ENCODE data around the gene DAAM1. TPM values are rescaled to one million over a fixed set of nuclear protein-coding genes. Genes with fewer than 3 reads are reported as not detected.

The DAAM1 gene
- total RNA-seq, 1 donor from 2014 or later = 68.6 TPM

DNA sequence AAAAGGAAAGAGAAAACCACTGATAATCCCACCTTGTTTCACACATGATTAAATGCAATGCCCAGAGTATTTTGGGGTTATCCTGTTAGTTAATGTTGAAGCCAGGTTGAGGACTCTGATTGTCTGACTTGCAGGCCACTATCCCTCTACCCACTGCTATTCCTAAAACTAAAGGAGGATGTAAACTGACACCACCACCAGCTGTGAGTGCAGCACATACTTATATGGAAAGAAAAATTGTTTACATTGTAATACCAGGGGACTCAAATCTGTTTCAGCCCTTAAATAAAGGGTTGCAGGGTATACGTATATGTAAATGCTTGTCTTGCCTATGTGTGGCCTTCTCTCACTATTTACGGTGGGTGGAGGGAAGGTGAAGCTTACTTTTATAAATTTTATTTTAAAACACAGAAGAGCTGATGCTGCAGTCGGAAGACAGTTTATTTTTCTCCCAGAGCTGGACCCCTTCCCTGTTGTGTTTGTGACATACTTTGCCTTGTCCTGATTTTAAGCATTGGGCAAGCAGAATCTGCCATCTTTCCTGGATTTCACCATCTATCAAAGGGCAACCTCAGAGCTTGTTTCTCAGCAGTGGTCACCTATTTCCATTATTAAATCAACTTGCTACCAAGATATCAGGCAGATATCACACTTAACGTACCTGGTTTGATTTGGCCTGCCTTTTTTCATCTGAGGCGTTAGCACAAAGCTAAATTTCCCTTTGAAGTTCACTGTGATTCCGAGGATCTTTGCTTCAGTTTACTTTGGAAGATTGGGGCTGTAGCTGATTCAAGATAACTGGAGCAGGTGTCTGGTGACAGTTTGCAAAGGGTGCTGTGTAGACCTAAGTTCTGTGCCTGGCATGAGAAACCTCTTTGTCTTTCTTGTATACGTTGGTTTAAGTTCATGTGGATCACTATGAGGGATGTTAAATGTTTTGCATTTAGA, 25.2 kb downstream of the DAAM1 start:
- intact Hi-C loops (cut with DNase I) = loop anchor here (10.0 kb wide), 1 partner anchor 1431 kb away; the partner anchor contains the start of gene SIX1
- ATAC-seq = no peak
- DNase-seq (ENCODE audit: low spot score) = no peak

DNA sequence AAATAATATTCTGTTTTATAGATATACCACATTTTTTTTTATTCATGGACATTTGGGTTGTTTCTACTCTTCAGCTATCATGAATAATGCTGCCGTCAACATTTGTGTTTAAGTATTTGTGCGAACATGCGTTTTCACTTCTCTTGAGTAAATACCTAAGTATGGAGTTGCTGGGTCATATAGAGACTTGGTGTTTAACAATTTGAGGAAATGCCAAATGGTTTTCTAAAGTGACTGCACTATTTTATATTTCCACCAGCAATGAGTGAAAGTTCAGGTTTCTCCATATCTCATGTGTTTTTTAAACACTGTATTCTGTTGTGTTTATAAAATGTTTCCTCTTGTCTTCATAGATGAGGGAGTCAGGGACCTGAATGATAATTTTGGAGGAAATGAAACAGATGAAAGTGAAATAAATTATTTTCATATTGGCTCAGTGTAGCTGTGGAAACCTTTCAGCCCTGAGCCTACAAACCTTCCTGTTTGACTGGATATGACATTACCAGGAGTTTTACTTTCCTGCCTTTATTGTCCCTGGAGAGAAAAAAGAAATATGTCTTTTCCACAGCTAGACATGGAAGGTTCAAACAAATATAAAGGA, 26.3 kb downstream of the DAAM1 start:
- intact Hi-C loops (cut with DNase I) = loop anchor here (10.0 kb wide), 1 partner anchor 1430 kb away; the partner anchor contains the start of gene SIX1
- ATAC-seq = no peak
- no peak for DNase-seq (ENCODE audit: low spot score)

DNA sequence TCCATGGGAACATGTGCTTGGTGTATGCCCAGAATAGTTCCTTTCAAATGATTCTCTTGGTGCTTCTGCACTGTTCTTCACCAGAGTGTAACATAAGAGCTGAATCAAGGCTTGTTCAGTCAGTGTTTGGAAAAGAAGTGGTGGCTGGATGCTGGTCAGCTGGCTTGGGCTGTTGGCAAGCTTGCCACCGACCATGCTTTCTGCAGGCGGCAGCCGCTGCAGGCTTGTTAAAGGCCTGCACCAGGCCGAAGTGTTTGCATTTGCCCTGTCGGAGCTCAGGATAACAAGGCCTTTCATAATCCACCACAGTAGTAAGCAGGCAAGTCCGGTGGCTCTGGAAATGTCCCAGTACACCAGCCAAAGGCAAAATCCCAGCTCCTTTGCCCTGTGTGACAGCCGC, 26.9 kb downstream of the DAAM1 start:
- peak; percentile 83 for DNase-seq (ENCODE audit: low spot score)
- ATAC-seq = peak; percentile 96
- intact Hi-C loops (cut with DNase I) = loop anchor here (10.0 kb wide), 1 partner anchor 1429 kb away; the partner anchor contains the start of gene SIX1

DNA sequence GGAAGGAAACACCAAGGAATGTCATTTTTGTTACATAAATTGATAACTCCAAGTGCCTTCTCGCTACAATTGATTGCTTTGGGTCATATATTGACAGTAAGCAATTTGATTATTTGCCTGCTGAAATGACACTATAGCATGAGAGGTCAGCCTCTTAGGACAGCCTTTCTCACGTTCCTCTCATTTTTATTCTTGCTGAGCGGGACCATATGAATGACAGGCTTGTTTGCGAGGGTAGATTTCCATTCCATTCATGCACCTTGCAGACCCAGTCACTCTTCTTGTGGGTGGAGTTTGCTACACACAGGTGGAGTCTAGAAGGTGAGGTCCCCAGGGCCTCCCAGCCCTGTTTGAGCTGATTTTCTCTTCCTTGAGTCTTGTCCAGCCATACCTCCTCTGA, 27.3 kb downstream of the DAAM1 start:
- no peak for DNase-seq (ENCODE audit: low spot score)
- intact Hi-C loops (cut with DNase I) = loop anchor here (10.0 kb wide), 1 partner anchor 1429 kb away; the partner anchor contains the start of gene SIX1
- no peak for ATAC-seq

DNA sequence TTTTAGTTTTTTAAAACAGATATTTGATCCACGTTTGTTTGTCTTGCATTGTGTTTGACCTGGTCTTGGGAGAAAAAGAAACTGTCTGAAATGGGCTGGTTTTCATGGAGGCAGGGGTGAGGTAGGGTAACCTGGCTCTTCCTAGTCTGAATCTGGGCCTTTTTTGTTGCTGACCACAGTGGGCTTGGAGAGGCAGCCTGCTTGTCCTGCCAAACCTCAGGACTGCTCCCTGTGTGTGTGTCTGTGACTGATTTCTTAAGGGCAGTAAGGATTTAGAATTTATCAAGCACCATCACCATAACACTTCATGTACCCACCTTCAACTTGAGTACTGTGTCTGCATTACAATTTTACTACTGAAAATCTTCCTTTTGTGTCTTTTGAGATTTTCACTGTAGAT, 28.5 kb downstream of the DAAM1 start:
- DNase-seq (ENCODE audit: low spot score) (no peak), ATAC-seq (no peak)
- intact Hi-C loops (cut with DNase I) = loop anchor here (10.0 kb wide), 1 partner anchor 1428 kb away; the partner anchor contains the start of gene SIX1

DNA sequence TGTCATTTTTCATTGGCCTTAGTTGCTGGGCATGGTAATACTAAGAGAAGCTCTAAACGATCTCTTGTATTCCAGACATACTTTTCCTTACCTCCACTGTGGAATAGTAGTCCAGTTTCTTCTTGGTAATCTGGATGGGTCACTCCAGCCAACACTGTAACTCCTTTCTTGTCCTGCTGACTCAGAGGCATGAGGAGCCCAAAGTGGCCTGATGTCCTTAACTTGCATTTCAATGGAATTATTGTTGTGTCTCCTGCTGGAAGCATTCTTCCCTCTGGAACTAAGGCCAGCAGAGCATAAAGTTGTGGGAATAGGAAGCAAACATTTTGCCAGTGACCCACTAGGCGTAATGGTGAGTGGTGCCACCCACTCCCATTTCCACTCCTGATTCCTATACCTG, 33.1 kb downstream of the DAAM1 start:
- ATAC-seq (no peak), DNase-seq (ENCODE audit: low spot score) (no peak)
- intact Hi-C loops (cut with DNase I) = no loop called here

DNA sequence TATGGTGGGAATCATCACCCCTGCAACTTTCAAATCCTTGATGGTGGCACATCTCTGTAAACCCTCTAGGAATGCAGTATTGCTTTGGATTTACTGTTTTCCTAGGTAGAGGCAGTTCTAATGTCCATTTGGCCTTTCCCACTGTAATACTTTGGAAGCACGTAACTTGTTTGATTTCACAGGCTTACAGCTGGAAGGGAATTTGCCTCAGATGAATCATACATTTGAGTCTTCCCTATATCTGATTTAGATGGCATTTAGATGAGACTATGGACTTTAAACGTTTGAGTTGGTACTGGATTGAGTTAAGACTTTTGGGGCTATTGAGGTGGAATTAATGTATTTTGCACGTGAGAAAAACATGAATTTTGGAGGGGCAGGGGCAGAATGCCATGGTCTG, 35.9 kb downstream of the DAAM1 start:
- no peak for ATAC-seq
- intact Hi-C loops (cut with DNase I) = no loop called here

DNA sequence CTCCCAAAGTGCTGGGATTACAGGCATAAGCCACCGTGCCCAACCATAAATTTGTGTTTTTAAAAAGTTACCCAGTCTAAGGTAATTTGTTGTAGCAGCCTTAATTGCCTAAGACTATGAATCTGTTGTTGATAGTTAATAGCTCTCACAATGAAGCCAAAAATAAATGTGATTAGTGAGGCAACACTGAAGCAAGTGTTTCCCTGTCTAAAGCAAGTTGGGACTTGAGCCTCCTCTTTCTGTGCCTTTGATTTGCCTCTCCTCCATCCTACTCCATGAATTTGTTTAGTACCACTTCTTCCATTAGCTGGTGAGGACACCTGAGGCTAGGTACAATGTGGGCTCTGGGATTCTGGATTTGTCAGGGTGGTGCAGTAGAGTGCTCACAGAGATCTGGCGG, 36.8 kb downstream of the DAAM1 start:
- no peak for ATAC-seq
- no peak for DNase-seq (ENCODE audit: low spot score)
- intact Hi-C loops (cut with DNase I) = no loop called here

More for the DNA sequence above, 35.9 kb downstream of the DAAM1 start:
- DNase-seq (ENCODE audit: low spot score) = no peak

DNA sequence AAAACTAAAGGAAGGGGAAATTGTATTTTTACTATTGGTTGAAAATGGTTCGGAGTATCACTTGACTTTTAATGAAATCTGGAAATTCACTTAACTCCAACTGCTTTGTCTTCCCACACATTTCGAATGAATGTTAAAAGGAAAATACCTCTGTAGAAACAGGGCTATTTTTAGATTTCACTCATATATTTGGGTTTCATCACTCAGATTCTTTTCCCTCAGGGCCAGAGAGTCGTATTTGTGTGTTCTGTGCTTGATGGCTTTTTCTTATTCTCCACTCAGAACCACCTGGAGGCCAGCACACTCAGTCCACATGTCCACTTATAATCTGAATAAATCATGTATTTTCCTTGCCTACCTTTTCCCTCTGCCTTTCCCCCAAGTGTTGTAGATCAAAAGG, 40.0 kb downstream of the DAAM1 start:
- ATAC-seq (no peak), DNase-seq (ENCODE audit: low spot score) (no peak)
- intact Hi-C loops (cut with DNase I) = no loop called here

DNA sequence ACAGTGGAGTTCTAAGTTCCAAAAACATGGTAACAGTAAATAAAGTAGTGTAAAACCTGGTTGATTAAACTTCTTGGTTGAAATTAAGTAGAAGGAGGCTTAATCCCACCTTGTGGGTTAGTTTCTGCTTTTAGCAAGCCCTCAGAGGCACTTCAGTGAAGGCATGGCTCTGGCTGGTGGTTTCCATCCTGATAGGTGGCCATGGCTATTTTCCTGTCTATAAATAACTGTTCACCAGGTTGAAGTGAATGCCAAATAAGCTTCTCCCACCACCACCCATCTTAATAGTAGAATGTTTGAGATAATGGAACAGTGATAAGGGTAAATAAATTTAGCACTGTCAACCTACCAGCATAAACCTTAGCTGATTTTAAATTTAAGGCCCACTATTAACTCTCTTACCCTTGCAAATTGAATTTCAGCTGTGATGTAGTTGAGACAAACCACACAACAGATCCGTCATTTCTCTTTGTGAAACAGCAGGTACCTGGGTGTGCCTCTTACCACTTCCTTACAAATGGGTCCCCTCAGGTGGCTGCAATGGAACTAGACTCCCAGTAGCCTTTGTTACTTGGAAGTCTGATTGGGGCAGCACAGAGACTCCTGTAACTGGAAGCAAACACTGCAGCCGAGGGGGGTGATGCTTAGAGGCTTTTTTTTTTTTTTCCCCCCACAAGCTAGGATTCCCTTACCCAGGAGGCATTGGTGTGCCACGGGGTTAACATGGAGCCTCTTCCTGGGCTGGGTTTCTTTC, 41.4 kb downstream of the DAAM1 start:
- ATAC-seq (no peak), DNase-seq (ENCODE audit: low spot score) (no peak)
- intact Hi-C loops (cut with DNase I) = no loop called here

DNA sequence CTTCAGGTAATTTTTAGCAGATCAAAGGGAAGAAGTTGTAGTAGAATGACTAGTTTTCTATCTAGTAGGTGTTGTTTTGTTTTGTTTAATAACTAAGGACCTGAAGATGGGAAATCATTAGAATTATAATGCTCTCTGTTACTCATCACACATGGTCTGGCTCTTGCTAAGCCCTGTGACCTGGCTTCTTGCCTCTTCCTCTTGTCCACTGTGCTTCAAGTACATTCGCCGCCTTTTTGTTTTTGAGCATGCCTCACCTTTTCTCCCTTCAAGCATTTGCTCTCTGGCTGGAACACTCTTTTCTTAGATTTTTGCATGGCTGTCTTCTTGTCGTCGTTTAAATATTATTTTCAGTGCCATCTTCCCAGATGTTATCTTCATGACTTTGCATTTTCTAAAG, 47.7 kb downstream of the DAAM1 start:
- intact Hi-C loops (cut with DNase I) = no loop called here
- DNase-seq (ENCODE audit: low spot score) = no peak
- no peak for ATAC-seq

DNA sequence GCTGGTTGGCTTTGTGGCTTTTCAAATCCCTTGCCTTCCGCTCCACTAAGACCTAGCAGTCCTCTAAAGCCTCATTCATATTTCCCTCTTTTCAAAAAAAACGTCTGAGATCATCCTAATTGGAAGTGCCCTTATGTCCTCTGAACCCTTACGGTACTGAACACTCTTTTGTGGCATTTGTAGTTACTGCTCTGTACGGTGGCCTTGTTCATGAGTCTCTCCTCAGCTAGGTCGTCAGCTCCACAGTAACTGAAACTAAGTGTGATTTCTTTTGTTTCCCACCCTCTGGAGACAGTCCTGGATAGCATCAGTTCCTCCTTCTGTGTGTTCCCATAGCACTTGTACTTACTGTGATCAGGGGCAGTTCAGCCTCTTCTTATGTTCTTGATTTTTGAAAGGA, 49.7 kb downstream of the DAAM1 start:
- no peak for DNase-seq (ENCODE audit: low spot score)
- peak; percentile 69 for ATAC-seq
- intact Hi-C loops (cut with DNase I) = no loop called here

DNA sequence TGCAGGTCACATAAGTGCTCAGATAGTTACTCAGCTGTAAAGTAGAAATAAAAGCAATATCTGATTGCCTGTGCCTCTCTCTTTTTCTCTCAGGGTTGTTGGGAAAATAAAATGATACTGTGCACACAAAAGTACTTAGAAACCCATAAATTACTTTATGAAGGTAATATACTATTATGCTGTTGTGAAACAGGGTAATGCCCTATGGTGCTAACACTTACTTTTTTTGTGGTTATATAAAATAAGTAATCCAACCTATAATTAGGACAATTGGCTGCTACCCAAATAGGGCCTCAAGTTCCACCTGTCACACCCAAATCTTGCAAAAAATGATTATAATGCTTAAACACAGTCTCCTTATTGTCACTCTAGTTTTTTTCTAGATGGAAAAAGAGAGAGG, 50.6 kb downstream of the DAAM1 start:
- no peak for DNase-seq (ENCODE audit: low spot score)
- intact Hi-C loops (cut with DNase I) = no loop called here
- no peak for ATAC-seq

DNA sequence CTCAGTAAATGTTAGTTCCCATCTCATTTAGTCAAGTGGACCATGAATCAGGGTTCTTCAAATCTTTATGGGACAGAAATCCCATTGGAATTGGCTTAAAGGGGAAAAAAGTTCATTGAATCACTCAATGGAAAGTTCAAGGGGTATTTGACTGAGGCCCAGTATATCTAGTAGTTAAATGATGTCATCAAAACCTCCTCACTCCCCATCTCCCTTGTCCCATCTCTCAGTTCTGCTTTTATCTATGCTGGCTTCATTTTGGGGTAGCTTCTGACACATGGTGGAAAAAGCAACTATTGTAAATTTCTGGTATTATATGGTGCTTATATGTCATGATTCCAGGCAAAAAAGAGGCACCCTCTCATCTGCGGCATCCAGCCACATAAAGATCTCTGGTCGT, 51.9 kb downstream of the DAAM1 start:
- intact Hi-C loops (cut with DNase I) = no loop called here
- ATAC-seq = no peak
- no peak for DNase-seq (ENCODE audit: low spot score)

DNA sequence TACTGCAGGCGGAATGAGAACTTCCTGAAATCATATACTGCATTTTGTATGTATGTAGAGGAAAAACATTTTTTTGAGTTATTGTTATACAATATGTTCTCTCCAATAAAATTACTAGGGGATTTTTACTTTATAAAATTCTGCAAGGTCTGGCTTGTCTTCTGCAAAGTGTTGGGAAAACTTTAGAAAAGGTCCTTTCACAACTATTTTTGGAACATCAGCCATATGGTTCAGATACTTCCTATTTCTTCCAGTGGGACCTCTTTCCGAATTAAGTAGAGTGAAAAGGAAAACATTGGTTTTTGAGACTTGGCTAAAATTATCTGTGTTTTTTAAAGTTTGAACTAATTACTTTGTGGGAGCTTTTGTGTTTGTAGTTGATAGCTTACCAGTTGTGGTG, 52.7 kb downstream of the DAAM1 start:
- no peak for ATAC-seq
- no peak for DNase-seq (ENCODE audit: low spot score)
- intact Hi-C loops (cut with DNase I) = no loop called here

DNA sequence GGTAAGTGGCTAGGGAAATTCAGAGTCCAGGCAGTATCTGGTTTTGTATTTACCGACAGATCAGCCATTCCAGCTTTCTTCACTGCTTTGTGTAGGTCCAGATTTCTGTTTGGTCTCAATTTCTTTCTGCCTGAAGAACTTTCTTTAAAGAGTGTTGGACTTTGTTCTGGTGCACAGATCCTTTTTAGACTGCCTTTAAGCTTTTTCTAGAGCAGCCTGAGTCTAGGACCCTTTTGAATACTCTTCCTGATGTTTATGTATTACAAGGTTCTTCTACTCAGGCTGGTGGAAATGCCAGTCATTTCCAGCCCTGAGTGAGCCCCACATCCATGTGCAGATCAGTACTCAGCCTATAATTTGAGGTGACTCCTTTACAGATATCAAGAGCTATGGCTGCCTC, 54.7 kb downstream of the DAAM1 start:
- DNase-seq (ENCODE audit: low spot score) = no peak
- no peak for ATAC-seq
- intact Hi-C loops (cut with DNase I) = no loop called here

DNA sequence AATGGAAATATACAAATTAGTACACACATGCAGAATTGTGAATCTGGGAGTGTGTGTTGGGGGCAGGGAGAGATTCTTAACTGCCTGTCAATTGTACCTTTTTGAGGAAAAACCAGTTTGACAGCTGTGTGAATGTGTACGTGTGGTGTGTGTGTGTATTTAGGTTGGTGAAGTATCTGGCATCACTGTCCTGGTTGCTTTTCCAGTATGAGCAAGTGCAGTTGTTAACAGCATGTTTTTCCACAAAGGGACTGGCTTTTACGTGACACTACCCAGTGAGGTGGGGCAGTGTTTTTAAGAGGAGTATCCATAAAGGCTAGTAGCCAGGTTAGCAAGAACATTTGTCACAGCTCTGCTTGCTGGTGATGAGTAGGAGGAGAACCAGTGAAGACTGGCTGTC, 56.1 kb downstream of the DAAM1 start:
- intact Hi-C loops (cut with DNase I) = no loop called here
- ATAC-seq (no peak), DNase-seq (ENCODE audit: low spot score) (no peak)

DNA sequence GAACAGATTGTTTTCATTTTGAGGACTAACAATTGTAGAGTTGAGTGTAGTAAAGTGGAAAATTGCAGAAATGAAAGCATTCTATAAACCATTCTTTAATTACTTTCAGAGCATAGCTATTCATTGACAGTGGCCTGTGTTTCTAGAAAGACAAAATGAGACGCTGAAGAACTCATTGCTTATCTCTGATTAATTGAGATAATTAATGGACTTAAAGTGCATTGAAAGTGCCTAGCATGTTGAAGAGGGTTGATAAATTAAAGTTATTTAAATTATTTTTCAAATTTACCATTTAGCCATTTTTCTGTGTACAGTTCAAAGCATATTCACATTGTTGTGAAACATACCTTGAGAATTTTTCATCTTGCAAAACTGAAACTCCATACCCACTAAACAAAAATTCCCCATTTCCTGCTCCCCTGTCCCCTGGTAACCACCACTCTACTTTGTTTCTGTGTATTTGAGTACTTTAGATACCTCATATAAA, 57.4 kb downstream of the DAAM1 start:
- ATAC-seq (no peak), DNase-seq (ENCODE audit: low spot score) (no peak)
- intact Hi-C loops (cut with DNase I) = no loop called here

DNA sequence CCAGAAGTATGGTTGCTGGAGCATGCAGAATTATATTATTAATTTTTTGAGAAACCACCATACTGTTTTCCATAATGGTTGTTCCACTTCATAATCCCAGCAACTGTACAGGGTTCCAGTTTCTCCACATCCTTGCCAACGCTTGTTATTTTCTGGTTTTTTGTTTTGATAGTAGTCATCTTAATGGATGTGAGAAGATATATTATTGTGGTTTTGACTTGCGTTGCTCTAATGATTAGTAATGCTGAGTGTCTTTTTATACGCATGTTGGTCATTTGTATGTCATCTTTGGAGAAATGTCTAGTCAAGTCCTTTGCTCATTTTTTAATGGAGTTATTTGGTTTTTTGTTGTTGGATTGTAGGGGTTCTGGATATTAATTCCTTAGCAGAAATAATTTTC, 58.1 kb downstream of the DAAM1 start:
- ATAC-seq = no peak

More for the DNA sequence above, 58.1 kb downstream of the DAAM1 start:
- DNase-seq (ENCODE audit: low spot score) = no peak
- intact Hi-C loops (cut with DNase I) = no loop called here
